ENCODE measurements around the gene RAB4A.

Gene RAB4A

DNA sequence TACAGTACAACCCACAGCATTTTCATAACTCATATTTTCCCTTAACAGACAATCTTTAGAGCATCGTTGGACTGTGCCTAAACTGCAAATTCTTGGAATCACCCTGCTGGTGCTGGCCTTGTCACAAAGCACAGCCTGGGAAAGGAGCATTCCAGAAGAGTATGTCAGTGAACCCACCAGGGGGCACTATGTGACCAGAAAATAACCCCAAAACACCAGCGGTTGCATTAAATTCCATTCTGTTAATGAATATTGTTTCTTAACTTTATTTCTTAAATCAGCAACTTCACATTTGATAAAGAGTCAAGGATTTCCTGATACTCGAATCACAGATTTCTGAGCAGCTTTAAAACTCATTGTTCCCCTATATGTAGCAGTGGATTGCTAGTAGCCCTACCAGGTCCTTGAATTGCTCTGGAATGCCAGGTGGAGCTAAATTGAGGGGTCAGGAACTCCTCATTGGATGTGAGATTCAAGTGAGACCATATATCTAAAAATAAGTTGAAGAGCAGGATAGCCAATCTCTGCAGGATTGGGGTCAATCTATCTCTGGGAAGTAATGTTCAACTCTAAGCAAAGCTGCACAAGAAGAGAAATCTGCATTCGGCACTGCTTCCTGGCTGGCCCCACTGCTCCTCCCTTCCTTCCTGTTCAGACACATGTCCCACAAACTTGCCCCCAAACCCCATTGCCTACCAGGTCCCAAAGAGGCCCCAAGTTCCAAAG is 12.7 kb upstream of the RAB4A start:
- H3K36me3 ChIP-seq (ENCODE audit: control insufficient read depth in 2 of 2, insufficient read depth in 2 of 2, low read length in 2 of 2), result no peaks in the 10 kb centered on the region
- H3K27ac ChIP-seq (ENCODE audit: low read depth in 2 of 2, low read length in 2 of 2), result no peak overlapping the region
- no peak overlapping the region for H3K4me3 ChIP-seq (ENCODE audit: low read length in 2 of 2)
- peak overlapping the region in 1 of 2 donors; percentile 39 for H3K9ac ChIP-seq (ENCODE audit: low read depth in 1 of 2, low read length in 2 of 2)
- H3K27me3 ChIP-seq (ENCODE audit: control insufficient read depth in 2 of 2, insufficient read depth in 2 of 2, low read length in 2 of 2), result no peaks in the 10 kb centered on the region
- peaks cover 0 to 5% of the 10 kb centered on the region in 2 donors for H3K4me1 ChIP-seq (ENCODE audit: control insufficient read depth in 2 of 2, insufficient read depth in 2 of 2, low read length in 2 of 2)
- no peaks in the 10 kb centered on the region for H3K9me3 ChIP-seq (ENCODE audit: control insufficient read depth in 2 of 2, low read length in 2 of 2)

- H3K36me3 ChIP-seq (ENCODE audit: control insufficient read depth in 2 of 2, insufficient read depth in 2 of 2, low read length in 2 of 2), result no peaks in the 10 kb centered on the region
- H3K27ac ChIP-seq (ENCODE audit: low read depth in 2 of 2, low read length in 2 of 2), result no peak overlapping the region
- H3K4me3 ChIP-seq (ENCODE audit: low read length in 2 of 2), result no peak overlapping the region
- H3K9ac ChIP-seq (ENCODE audit: low read depth in 1 of 2, low read length in 2 of 2), result no peak overlapping the region
- peaks cover 0 to under 1% of the 10 kb centered on the region in 2 donors for H3K4me1 ChIP-seq (ENCODE audit: control insufficient read depth in 2 of 2, insufficient read depth in 2 of 2, low read length in 2 of 2)
- H3K9me3 ChIP-seq (ENCODE audit: control insufficient read depth in 2 of 2, low read length in 2 of 2), result no peaks in the 10 kb centered on the region
- no peaks in the 10 kb centered on the region for H3K27me3 ChIP-seq (ENCODE audit: control insufficient read depth in 2 of 2, insufficient read depth in 2 of 2, low read length in 2 of 2)
Measured at GRCh38 chr1:229258757-229259060, 12.2 kb upstream of the RAB4A start.

- Histone ChIP-seq H3K27me3 (ENCODE audit: control insufficient read depth in 2 of 2, insufficient read depth in 2 of 2, low read length in 2 of 2) (no peaks in the 10 kb centered on the region), H3K9me3 (ENCODE audit: control insufficient read depth in 2 of 2, low read length in 2 of 2) (no peaks in the 10 kb centered on the region), H3K27ac (ENCODE audit: low read depth in 2 of 2, low read length in 2 of 2) (no peak overlapping the region), H3K36me3 (ENCODE audit: control insufficient read depth in 2 of 2, insufficient read depth in 2 of 2, low read length in 2 of 2) (no peaks in the 10 kb centered on the region), H3K4me1 (ENCODE audit: control insufficient read depth in 2 of 2, insufficient read depth in 2 of 2, low read length in 2 of 2) (no peaks in the 10 kb centered on the region), H3K9ac (ENCODE audit: low read depth in 1 of 2, low read length in 2 of 2) (no peak overlapping the region), H3K4me3 (ENCODE audit: low read length in 2 of 2) (no peak overlapping the region)
Measured at GRCh38 chr1:229260297-229260696, 10.6 kb upstream of the RAB4A start.

DNA sequence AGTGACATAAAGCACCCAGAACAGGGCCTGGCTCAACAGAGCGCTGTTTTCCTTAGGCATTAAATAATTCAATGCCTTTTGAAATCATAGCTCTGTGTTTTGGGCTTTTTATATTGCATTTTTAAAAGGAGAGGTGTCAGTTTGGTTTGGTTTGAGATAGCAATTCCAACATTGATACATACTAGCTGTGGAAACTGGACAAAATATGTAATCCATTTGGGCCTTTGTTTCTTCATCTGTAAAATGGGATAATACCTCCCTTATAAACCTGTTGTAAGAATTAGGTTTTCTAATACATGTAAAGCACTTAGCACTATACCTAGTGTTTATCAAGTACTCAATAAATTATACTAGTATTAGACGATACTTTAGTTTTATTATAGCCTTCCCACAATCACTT is 8.7 kb upstream of the RAB4A start:
- Histone ChIP-seq H3K4me3 (ENCODE audit: low read length in 2 of 2) (no peak overlapping the region), H3K27me3 (ENCODE audit: control insufficient read depth in 2 of 2, insufficient read depth in 2 of 2, low read length in 2 of 2) (no peaks in the 10 kb centered on the region), H3K4me1 (ENCODE audit: control insufficient read depth in 2 of 2, insufficient read depth in 2 of 2, low read length in 2 of 2) (no peaks in the 10 kb centered on the region), H3K36me3 (ENCODE audit: control insufficient read depth in 2 of 2, insufficient read depth in 2 of 2, low read length in 2 of 2) (no peaks in the 10 kb centered on the region), H3K9me3 (ENCODE audit: control insufficient read depth in 2 of 2, low read length in 2 of 2) (no peaks in the 10 kb centered on the region), H3K9ac (ENCODE audit: low read depth in 1 of 2, low read length in 2 of 2) (no peak overlapping the region), H3K27ac (ENCODE audit: low read depth in 2 of 2, low read length in 2 of 2) (no peak overlapping the region)

- Histone ChIP-seq H3K36me3 (ENCODE audit: control insufficient read depth in 2 of 2, insufficient read depth in 2 of 2, low read length in 2 of 2) (no peaks in the 10 kb centered on the region), H3K9me3 (ENCODE audit: control insufficient read depth in 2 of 2, low read length in 2 of 2) (no peaks in the 10 kb centered on the region), H3K4me3 (ENCODE audit: low read length in 2 of 2) (no peak overlapping the region), H3K27ac (ENCODE audit: low read depth in 2 of 2, low read length in 2 of 2) (no peak overlapping the region), H3K27me3 (ENCODE audit: control insufficient read depth in 2 of 2, insufficient read depth in 2 of 2, low read length in 2 of 2) (no peaks in the 10 kb centered on the region), H3K4me1 (ENCODE audit: control insufficient read depth in 2 of 2, insufficient read depth in 2 of 2, low read length in 2 of 2) (no peaks in the 10 kb centered on the region), H3K9ac (ENCODE audit: low read depth in 1 of 2, low read length in 2 of 2) (no peak overlapping the region)
Measured at GRCh38 chr1:229263254-229263653, 7.7 kb upstream of the RAB4A start.

GRCh38 chr1:229264068-229264467 is 6.8 kb upstream of the RAB4A start:
- Histone ChIP-seq H3K36me3 (ENCODE audit: control insufficient read depth in 2 of 2, insufficient read depth in 2 of 2, low read length in 2 of 2) (no peaks in the 10 kb centered on the region), H3K9ac (ENCODE audit: low read depth in 1 of 2, low read length in 2 of 2) (no peak overlapping the region), H3K27me3 (ENCODE audit: control insufficient read depth in 2 of 2, insufficient read depth in 2 of 2, low read length in 2 of 2) (no peaks in the 10 kb centered on the region), H3K9me3 (ENCODE audit: control insufficient read depth in 2 of 2, low read length in 2 of 2) (no peaks in the 10 kb centered on the region), H3K4me1 (ENCODE audit: control insufficient read depth in 2 of 2, insufficient read depth in 2 of 2, low read length in 2 of 2) (no peaks in the 10 kb centered on the region), H3K27ac (ENCODE audit: low read depth in 2 of 2, low read length in 2 of 2) (no peak overlapping the region), H3K4me3 (ENCODE audit: low read length in 2 of 2) (no peak overlapping the region)

GRCh38 chr1:229264487-229264886 is 6.4 kb upstream of the RAB4A start:
- no peaks in the 10 kb centered on the region for H3K27me3 ChIP-seq (ENCODE audit: control insufficient read depth in 2 of 2, insufficient read depth in 2 of 2, low read length in 2 of 2)

DNA sequence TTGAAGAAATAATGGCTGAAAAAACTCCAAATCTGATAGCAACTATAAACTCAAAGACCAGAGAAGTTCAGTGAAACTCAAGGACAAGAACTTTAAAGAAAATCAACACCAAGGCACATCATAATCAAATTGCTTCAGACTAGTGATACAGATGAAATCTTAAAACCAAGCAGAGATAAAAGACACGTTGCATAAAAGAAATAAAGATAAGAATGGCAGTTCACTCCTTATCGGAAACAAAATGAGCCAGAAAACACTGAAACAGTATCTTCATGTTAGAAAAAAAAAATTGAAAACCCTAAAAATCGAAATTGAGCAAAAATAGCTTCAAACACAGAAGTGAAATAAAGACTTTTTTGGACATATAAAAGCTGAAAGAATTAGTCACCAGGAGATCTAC is 4.6 kb upstream of the RAB4A start:
- H3K4me3 ChIP-seq (ENCODE audit: low read length in 2 of 2), result no peak overlapping the region
- no peaks in the 10 kb centered on the region for H3K27me3 ChIP-seq (ENCODE audit: control insufficient read depth in 2 of 2, insufficient read depth in 2 of 2, low read length in 2 of 2)
- H3K9ac ChIP-seq (ENCODE audit: low read depth in 1 of 2, low read length in 2 of 2), result no peak overlapping the region
- no peaks in the 10 kb centered on the region for H3K36me3 ChIP-seq (ENCODE audit: control insufficient read depth in 2 of 2, insufficient read depth in 2 of 2, low read length in 2 of 2)
- H3K9me3 ChIP-seq (ENCODE audit: control insufficient read depth in 2 of 2, low read length in 2 of 2), result no peaks in the 10 kb centered on the region
- H3K27ac ChIP-seq (ENCODE audit: low read depth in 2 of 2, low read length in 2 of 2), result no peak overlapping the region
- H3K4me1 ChIP-seq (ENCODE audit: control insufficient read depth in 2 of 2, insufficient read depth in 2 of 2, low read length in 2 of 2), result peaks cover 3 to 5% of the 10 kb centered on the region in 2 donors

More at GRCh38 chr1:229264487-229264886, 6.4 kb upstream of the RAB4A start:
- Histone ChIP-seq H3K36me3 (ENCODE audit: control insufficient read depth in 2 of 2, insufficient read depth in 2 of 2, low read length in 2 of 2) (no peaks in the 10 kb centered on the region), H3K4me1 (ENCODE audit: control insufficient read depth in 2 of 2, insufficient read depth in 2 of 2, low read length in 2 of 2) (no peaks in the 10 kb centered on the region), H3K4me3 (ENCODE audit: low read length in 2 of 2) (no peak overlapping the region), H3K9me3 (ENCODE audit: control insufficient read depth in 2 of 2, low read length in 2 of 2) (no peaks in the 10 kb centered on the region), H3K27ac (ENCODE audit: low read depth in 2 of 2, low read length in 2 of 2) (no peak overlapping the region), H3K9ac (ENCODE audit: low read depth in 1 of 2, low read length in 2 of 2) (no peak overlapping the region)

DNA sequence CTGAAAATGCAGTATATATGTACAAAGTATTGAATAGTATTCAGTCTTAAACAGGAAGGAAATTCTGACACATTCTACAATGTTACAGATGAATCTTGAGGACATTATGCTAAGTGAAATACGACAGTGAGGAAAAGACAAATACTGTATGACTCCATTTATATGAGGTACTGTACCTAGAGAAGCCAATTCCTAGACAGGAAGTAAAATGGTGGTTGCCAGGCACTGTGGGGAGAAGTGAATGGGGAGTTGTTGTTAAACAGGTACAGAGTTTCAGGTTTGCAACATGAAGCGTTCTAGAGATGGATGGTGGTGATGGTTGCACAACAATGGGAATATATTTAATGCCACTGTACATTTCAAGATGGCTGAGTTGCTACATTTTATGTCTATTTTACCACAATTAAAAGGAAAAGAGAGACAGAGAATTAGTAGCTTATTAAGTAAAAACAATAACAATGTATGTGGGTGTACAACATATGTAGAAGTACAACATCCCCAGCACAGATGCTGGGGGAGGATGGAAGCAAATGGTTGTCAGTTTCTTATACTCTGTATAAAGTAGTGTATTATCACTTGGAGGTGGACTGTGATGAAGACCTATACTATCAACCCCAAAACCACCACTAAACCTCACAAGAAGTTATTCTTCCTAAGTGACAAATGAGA is 3.9 kb upstream of the RAB4A start:
- H3K4me1 ChIP-seq (ENCODE audit: control insufficient read depth in 2 of 2, insufficient read depth in 2 of 2, low read length in 2 of 2), result peaks cover 5 to 10% of the 10 kb centered on the region in 2 donors
- H3K27ac ChIP-seq (ENCODE audit: low read depth in 2 of 2, low read length in 2 of 2), result no peak overlapping the region
- no peak overlapping the region for H3K9ac ChIP-seq (ENCODE audit: low read depth in 1 of 2, low read length in 2 of 2)
- no peaks in the 10 kb centered on the region for H3K9me3 ChIP-seq (ENCODE audit: control insufficient read depth in 2 of 2, low read length in 2 of 2)
- H3K36me3 ChIP-seq (ENCODE audit: control insufficient read depth in 2 of 2, insufficient read depth in 2 of 2, low read length in 2 of 2), result no peaks in the 10 kb centered on the region
- H3K4me3 ChIP-seq (ENCODE audit: low read length in 2 of 2), result no peak overlapping the region
- no peaks in the 10 kb centered on the region for H3K27me3 ChIP-seq (ENCODE audit: control insufficient read depth in 2 of 2, insufficient read depth in 2 of 2, low read length in 2 of 2)

DNA sequence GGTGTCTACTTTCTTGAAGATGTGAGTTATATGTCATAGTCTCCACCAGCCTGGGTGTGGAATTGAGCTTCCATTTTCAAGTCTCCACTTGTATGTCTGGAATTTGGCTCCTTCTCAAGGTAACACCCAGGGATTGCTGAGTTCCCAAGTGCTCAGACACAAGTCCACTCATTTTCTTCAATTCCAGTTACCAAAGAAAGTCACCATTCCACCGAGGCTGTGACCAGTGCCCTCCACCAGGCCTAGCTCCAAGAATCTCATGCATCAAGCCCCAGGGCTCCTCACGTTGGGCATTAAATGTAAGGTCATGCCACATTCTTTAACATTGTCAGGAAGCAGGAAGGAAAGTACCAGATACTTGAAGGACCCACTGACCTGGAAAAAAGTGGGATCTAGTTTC is 2.4 kb upstream of the RAB4A start:
- Histone ChIP-seq H3K9me3 (ENCODE audit: control insufficient read depth in 2 of 2, low read length in 2 of 2) (no peaks in the 10 kb centered on the region), H3K4me1 (ENCODE audit: control insufficient read depth in 2 of 2, insufficient read depth in 2 of 2, low read length in 2 of 2) (peaks cover 21 to 25% of the 10 kb centered on the region in 2 donors), H3K36me3 (ENCODE audit: control insufficient read depth in 2 of 2, insufficient read depth in 2 of 2, low read length in 2 of 2) (no peaks in the 10 kb centered on the region), H3K9ac (ENCODE audit: low read depth in 1 of 2, low read length in 2 of 2) (no peak overlapping the region), H3K4me3 (ENCODE audit: low read length in 2 of 2) (no peak overlapping the region), H3K27me3 (ENCODE audit: control insufficient read depth in 2 of 2, insufficient read depth in 2 of 2, low read length in 2 of 2) (no peaks in the 10 kb centered on the region), H3K27ac (ENCODE audit: low read depth in 2 of 2, low read length in 2 of 2) (no peak overlapping the region)
